NCI-H774 (cell line): ENCODE data around the gene KCNQ1.

Experiments
- DNase-seq: peaks from one replicate; lab custom pipeline; 2025; lab: John Stamatoyannopoulos, UW

The KCNQ1 gene

GRCh38 chr11:2685566-2686359 lies 241.0 kb downstream of the KCNQ1 start:
- DNase-seq = no peak

- no peak for DNase-seq
These were observed 241.8 kb downstream of the KCNQ1 start for GRCh38 chr11:2686360-2687222.

- no peak for DNase-seq
These were observed 242.4 kb downstream of the KCNQ1 start for GRCh38 chr11:2687223-2687530.

- DNase-seq = no peak
These were observed 243.0 kb downstream of the KCNQ1 start for GRCh38 chr11:2687782-2688191.

GRCh38 chr11:2688381-2689231 lies 243.8 kb downstream of the KCNQ1 start:
- DNase-seq = no peak

GRCh38 chr11:2689651-2690575 lies 245.1 kb downstream of the KCNQ1 start:
- no peak for DNase-seq

GRCh38 chr11:2690596-2691354 lies 246.0 kb downstream of the KCNQ1 start:
- DNase-seq = no peak

- no peak for DNase-seq
These were observed 246.6 kb downstream of the KCNQ1 start for GRCh38 chr11:2691355-2691761.

- no peak for DNase-seq
These were observed 247.4 kb downstream of the KCNQ1 start for GRCh38 chr11:2691991-2692875.

- no peak for DNase-seq
These were observed 248.8 kb downstream of the KCNQ1 start for GRCh38 chr11:2693271-2694261.

GRCh38 chr11:2694495-2694894 lies 249.7 kb downstream of the KCNQ1 start:
- no peak for DNase-seq

GRCh38 chr11:2694995-2695939 lies 250.5 kb downstream of the KCNQ1 start:
- no peak for DNase-seq

GRCh38 chr11:2696455-2696854 lies 251.6 kb downstream of the KCNQ1 start:
- DNase-seq = no peak

GRCh38 chr11:2697866-2698265 lies 253.1 kb downstream of the KCNQ1 start:
- no peak for DNase-seq

- no peak for DNase-seq
These were observed 253.8 kb downstream of the KCNQ1 start for GRCh38 chr11:2698386-2699184.

GRCh38 chr11:2699185-2699530 lies 254.3 kb downstream of the KCNQ1 start:
- no peak for DNase-seq
